ENCODE results near the gene SIX3.

The SIX3 gene

GRCh38 chr2:44925561-44926136 is 15.9 kb upstream of the SIX3 start:
- no peak for TF ChIP-seq CTCF (IDR thresholded peaks at IDR 0.05; ENCODE audit: insufficient read depth, low read depth, low read length, missing control alignments)
- DNase-seq (ENCODE audit: low read depth), result no peak
- H3K4me3 ChIP-seq (ENCODE audit: low read depth, low read length), result no peak overlapping the region

GRCh38 chr2:44926957-44927356 is 14.5 kb upstream of the SIX3 start:
- H3K4me3 ChIP-seq (ENCODE audit: low read depth, low read length), result no peak overlapping the region

GRCh38 chr2:44927985-44928482 is 13.5 kb upstream of the SIX3 start:
- no peak for DNase-seq (ENCODE audit: low read depth)

More at GRCh38 chr2:44926957-44927356, 14.5 kb upstream of the SIX3 start:
- no peak for TF ChIP-seq CTCF (IDR thresholded peaks at IDR 0.05; ENCODE audit: insufficient read depth, low read depth, low read length, missing control alignments)
- no peak for DNase-seq (ENCODE audit: low read depth)

GRCh38 chr2:44928483-44929158 is 12.9 kb upstream of the SIX3 start:
- DNase-seq (ENCODE audit: low read depth), result no peak
- TF ChIP-seq CTCF (IDR thresholded peaks at IDR 0.05; ENCODE audit: insufficient read depth, low read depth, low read length, missing control alignments), result no peak
- no peak overlapping the region for H3K4me3 ChIP-seq (ENCODE audit: low read depth, low read length)

More at GRCh38 chr2:44927985-44928482, 13.5 kb upstream of the SIX3 start:
- no peak overlapping the region for H3K4me3 ChIP-seq (ENCODE audit: low read depth, low read length)
- no peak for TF ChIP-seq CTCF (IDR thresholded peaks at IDR 0.05; ENCODE audit: insufficient read depth, low read depth, low read length, missing control alignments)

- H3K4me3 ChIP-seq (ENCODE audit: low read depth, low read length), result no peak overlapping the region
- TF ChIP-seq CTCF (IDR thresholded peaks at IDR 0.05; ENCODE audit: insufficient read depth, low read depth, low read length, missing control alignments), result no peak
- no peak for DNase-seq (ENCODE audit: low read depth)
Measured at GRCh38 chr2:44929159-44929734, 12.3 kb upstream of the SIX3 start.

GRCh38 chr2:44929735-44930273 is 11.7 kb upstream of the SIX3 start:
- DNase-seq (ENCODE audit: low read depth), result no peak
- TF ChIP-seq CTCF (IDR thresholded peaks at IDR 0.05; ENCODE audit: insufficient read depth, low read depth, low read length, missing control alignments), result no peak
- H3K4me3 ChIP-seq (ENCODE audit: low read depth, low read length), result peak overlapping the region; percentile 29
